HEK293 (cell line): ENCODE measurements around the gene ARSH.

ENCODE experiments used
- CTCF ChIA-PET: fragments of 350-600 bp; formaldehyde crosslinking; extraction: SDS; loops from one replicate; lab custom pipeline; 2021; ENCODE audit warnings: antibody characterized with exemption; lab: Yijun Ruan, JAX
- POLR2A ChIA-PET: fragments of 300-600 bp; formaldehyde crosslinking; extraction: SDS; loops from one replicate; lab custom pipeline; 2020; ENCODE audit warnings: antibody characterized with exemption, inconsistent platforms; lab: Yijun Ruan, JAX
- H3K27ac ChIP-seq: fragments of 200-500 bp; sonication (Bioruptor generic); 2 replicates; pipeline ENCODE4 v1.5.1; 2014; ENCODE audit warnings: low read depth, low read length, control low read depth, inconsistent platforms; ENCODE audit errors: extremely low read depth
- H3K36me3 ChIP-seq, 2 experiments: fragments of 200-500 bp in 1 of 2; sonication (Bioruptor generic) in 1 of 2; 1 replicate in 1 of 2; 2 replicates in 1 of 2; pipeline ENCODE4 v1.5.1; 2014 to 2017; ENCODE audit warnings: inconsistent platforms in 2 of 2, low read length in 2 of 2; ENCODE audit not compliant: control insufficient read depth in 2 of 2, insufficient read depth in 1 of 2
- H3K4me1 ChIP-seq: fragments of 200-500 bp; sonication (Bioruptor generic); 2 replicates; pipeline ENCODE4 v1.5.1; 2014; ENCODE audit warnings: mild to moderate bottlenecking, low read length, inconsistent platforms; ENCODE audit not compliant: control insufficient read depth, insufficient read depth
- H3K4me3 ChIP-seq: 2 replicates; pipeline ENCODE4 v1.5.1; 2011; ENCODE audit warnings: low read depth, mild to moderate bottlenecking, control low read depth, low read length, moderate library complexity
- H3K9me3 ChIP-seq: fragments of 200-500 bp; sonication (Bioruptor generic); 2 replicates; pipeline ENCODE4 v1.5.1; 2014; ENCODE audit warnings: low read depth, low read length, inconsistent platforms; ENCODE audit not compliant: control insufficient read depth, insufficient read depth
- GLIS1 ChIP-seq: fragments of 450-650 bp; formaldehyde crosslinking; IDR thresholded peaks from 2 replicates; pipeline ENCODE4 v1.5.1; 2016; ENCODE audit warnings: missing biosample characterization, missing genetic modification characterization
- PBX3 ChIP-seq: sonication (generic); formaldehyde crosslinking; IDR thresholded peaks from 2 replicates; pipeline ENCODE4 v1.8.1; 2022; ENCODE audit warnings: mild to moderate bottlenecking, moderate library complexity, missing genetic modification reagents
- SETDB1 ChIP-seq: IDR thresholded peaks from one replicate; pipeline ENCODE4 v1.6.1; 2017; ENCODE audit warnings: mild to moderate bottlenecking, low read length, moderate library complexity, mixed read lengths; ENCODE audit not compliant: insufficient read length
- TCF7L2 ChIP-seq: IDR thresholded peaks from 2 replicates; pipeline ENCODE4 v1.6.1; 2011; ENCODE audit warnings: low read depth, mild to moderate bottlenecking, inconsistent platforms, low read length, moderate library complexity, borderline replicate concordance
- ZNF146 ChIP-seq: fragments of 450-650 bp; formaldehyde crosslinking; IDR thresholded peaks from 2 replicates; pipeline ENCODE4 v1.5.1; 2016; ENCODE audit warnings: missing biosample characterization, missing genetic modification characterization
- ZNF157 ChIP-seq: fragments of 450-650 bp; formaldehyde crosslinking; IDR thresholded peaks from 2 replicates; pipeline ENCODE4 v1.5.1; 2016; ENCODE audit warnings: missing biosample characterization, missing genetic modification characterization
- ZNF184 ChIP-seq: fragments of 450-650 bp; IDR thresholded peaks from 2 replicates; pipeline ENCODE4 v1.5.1; 2018; ENCODE audit warnings: missing biosample characterization, mild to moderate bottlenecking, missing genetic modification characterization
- ZNF248 ChIP-seq: fragments of 450-650 bp; formaldehyde crosslinking; IDR thresholded peaks from 2 replicates; pipeline ENCODE4 v1.5.1; 2017; ENCODE audit warnings: missing biosample characterization, missing genetic modification characterization
- ZNF354C ChIP-seq: fragments of 450-650 bp; formaldehyde crosslinking; IDR thresholded peaks from 2 replicates; pipeline ENCODE4 v1.5.1; 2016; ENCODE audit warnings: missing biosample characterization, missing genetic modification characterization, low read depth, borderline replicate concordance
- ZNF488 ChIP-seq: fragments of 450-650 bp; formaldehyde crosslinking; IDR thresholded peaks from 2 replicates; pipeline ENCODE4 v1.5.1; 2016; ENCODE audit warnings: missing biosample characterization, missing genetic modification characterization
- ZNF623 ChIP-seq: fragments of 450-650 bp; formaldehyde crosslinking; IDR thresholded peaks from 2 replicates; pipeline ENCODE4 v1.5.1; 2016; ENCODE audit warnings: missing biosample characterization, missing genetic modification characterization
- ZNF677 ChIP-seq: fragments of 450-650 bp; IDR thresholded peaks from 2 replicates; pipeline ENCODE4 v1.5.0; 2018; ENCODE audit warnings: missing biosample characterization, mild to moderate bottlenecking, missing genetic modification characterization, moderate library complexity
- ZNF785 ChIP-seq: fragments of 450-650 bp; formaldehyde crosslinking; IDR thresholded peaks from 2 replicates; pipeline ENCODE4 v1.5.1; 2016; ENCODE audit warnings: missing biosample characterization, missing genetic modification characterization
- ZNF830 ChIP-seq: fragments of 450-650 bp; IDR thresholded peaks from 2 replicates; pipeline ENCODE4 v1.5.0; 2018; ENCODE audit warnings: missing biosample characterization, missing genetic modification characterization, low read depth, mild to moderate bottlenecking, moderate library complexity
- ZSCAN23 ChIP-seq: fragments of 450-650 bp; formaldehyde crosslinking; IDR thresholded peaks from 2 replicates; pipeline ENCODE4 v1.5.1; 2016; ENCODE audit warnings: missing biosample characterization, missing genetic modification characterization
- ZSCAN30 ChIP-seq: fragments of 450-650 bp; IDR thresholded peaks from 2 replicates; pipeline ENCODE4 v1.5.1; 2018; ENCODE audit warnings: missing biosample characterization, mild to moderate bottlenecking, missing genetic modification characterization, moderate library complexity
- TF ChIP-seq, protein P1 (sequence below): fragments of 450-650 bp; formaldehyde crosslinking; IDR thresholded peaks from 2 replicates; pipeline ENCODE4 v1.5.1; 2016; ENCODE audit warnings: missing biosample characterization, missing genetic modification characterization, borderline replicate concordance

Gene ARSH

GRCh38 chrX:2989565-2989964 is 16.8 kb upstream of the ARSH start:
- Histone ChIP-seq H3K4me1 (no peaks in the 10 kb centered on the region), H3K36me3 (no peaks in the 10 kb centered on the region), H3K9me3 (no peaks in the 10 kb centered on the region), H3K4me3 (no peak overlapping the region), H3K27ac (no peak overlapping the region)
- ChIA-PET CTCF (no interaction called here), POLR2A (no interaction called here)
- TF ChIP-seq TCF7L2: no peak
- TF ChIP-seq ZSCAN30: no peak
- TF ChIP-seq ZNF248: no peak
- TF ChIP-seq ZNF184 (tag by site-specific recombination): no peak
- TF ChIP-seq, protein P1, sequence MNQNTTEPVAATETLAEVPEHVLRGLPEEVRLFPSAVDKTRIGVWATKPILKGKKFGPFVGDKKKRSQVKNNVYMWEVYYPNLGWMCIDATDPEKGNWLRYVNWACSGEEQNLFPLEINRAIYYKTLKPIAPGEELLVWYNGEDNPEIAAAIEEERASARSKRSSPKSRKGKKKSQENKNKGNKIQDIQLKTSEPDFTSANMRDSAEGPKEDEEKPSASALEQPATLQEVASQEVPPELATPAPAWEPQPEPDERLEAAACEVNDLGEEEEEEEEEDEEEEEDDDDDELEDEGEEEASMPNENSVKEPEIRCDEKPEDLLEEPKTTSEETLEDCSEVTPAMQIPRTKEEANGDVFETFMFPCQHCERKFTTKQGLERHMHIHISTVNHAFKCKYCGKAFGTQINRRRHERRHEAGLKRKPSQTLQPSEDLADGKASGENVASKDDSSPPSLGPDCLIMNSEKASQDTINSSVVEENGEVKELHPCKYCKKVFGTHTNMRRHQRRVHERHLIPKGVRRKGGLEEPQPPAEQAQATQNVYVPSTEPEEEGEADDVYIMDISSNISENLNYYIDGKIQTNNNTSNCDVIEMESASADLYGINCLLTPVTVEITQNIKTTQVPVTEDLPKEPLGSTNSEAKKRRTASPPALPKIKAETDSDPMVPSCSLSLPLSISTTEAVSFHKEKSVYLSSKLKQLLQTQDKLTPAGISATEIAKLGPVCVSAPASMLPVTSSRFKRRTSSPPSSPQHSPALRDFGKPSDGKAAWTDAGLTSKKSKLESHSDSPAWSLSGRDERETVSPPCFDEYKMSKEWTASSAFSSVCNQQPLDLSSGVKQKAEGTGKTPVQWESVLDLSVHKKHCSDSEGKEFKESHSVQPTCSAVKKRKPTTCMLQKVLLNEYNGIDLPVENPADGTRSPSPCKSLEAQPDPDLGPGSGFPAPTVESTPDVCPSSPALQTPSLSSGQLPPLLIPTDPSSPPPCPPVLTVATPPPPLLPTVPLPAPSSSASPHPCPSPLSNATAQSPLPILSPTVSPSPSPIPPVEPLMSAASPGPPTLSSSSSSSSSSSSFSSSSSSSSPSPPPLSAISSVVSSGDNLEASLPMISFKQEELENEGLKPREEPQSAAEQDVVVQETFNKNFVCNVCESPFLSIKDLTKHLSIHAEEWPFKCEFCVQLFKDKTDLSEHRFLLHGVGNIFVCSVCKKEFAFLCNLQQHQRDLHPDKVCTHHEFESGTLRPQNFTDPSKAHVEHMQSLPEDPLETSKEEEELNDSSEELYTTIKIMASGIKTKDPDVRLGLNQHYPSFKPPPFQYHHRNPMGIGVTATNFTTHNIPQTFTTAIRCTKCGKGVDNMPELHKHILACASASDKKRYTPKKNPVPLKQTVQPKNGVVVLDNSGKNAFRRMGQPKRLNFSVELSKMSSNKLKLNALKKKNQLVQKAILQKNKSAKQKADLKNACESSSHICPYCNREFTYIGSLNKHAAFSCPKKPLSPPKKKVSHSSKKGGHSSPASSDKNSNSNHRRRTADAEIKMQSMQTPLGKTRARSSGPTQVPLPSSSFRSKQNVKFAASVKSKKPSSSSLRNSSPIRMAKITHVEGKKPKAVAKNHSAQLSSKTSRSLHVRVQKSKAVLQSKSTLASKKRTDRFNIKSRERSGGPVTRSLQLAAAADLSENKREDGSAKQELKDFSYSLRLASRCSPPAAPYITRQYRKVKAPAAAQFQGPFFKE (tag by site-specific recombination): no peak
- no peak for TF ChIP-seq ZSCAN23
- no peak for TF ChIP-seq ZNF157 (tag by site-specific recombination)
- no peak for TF ChIP-seq ZNF488 (tag by site-specific recombination)
- no peak for TF ChIP-seq ZNF785 (tag by site-specific recombination)
- no peak for TF ChIP-seq ZNF677 (tag by site-specific recombination)
- TF ChIP-seq ZNF623 (tag by site-specific recombination): no peak
- TF ChIP-seq PBX3 (CRISPR knock-in tag): no peak
- TF ChIP-seq ZNF354C (tag by site-specific recombination): no peak
- no peak for TF ChIP-seq ZNF146 (tag by site-specific recombination)
- TF ChIP-seq GLIS1 (tag by site-specific recombination): no peak

- ChIA-PET CTCF (no interaction called here), POLR2A (interaction anchor here (0.6 kb wide), 1 partner anchor 38 kb away, joined by 5 read pairs; no protein-coding TSS in a partner anchor)
- TF ChIP-seq SETDB1 (peak; percentile 30), ZNF830 (no peak)
- no peaks in the 10 kb centered on the region for H3K9me3 ChIP-seq
- H3K4me1 ChIP-seq: no peaks in the 10 kb centered on the region
- no peak overlapping the region for H3K27ac ChIP-seq
- no peak overlapping the region for H3K4me3 ChIP-seq
- no peaks in the 10 kb centered on the region for H3K36me3 ChIP-seq
These were observed 4.2 kb downstream of the ARSH start for GRCh38 chrX:3010532-3010931.
